GM19467 (cell line): Measurements from ENCODE around the gene ENSA.
"Not testable (repeated sequence)": the region's sequence is repeated elsewhere in the genome, so short reads cannot be mapped to it uniquely, and the experiment has no call there.

Experiments used
- ATAC-seq: cut with Tn5 transposase; IDR thresholded peaks from one replicate; pipeline ENCODE4 v1.9.1; 2021; ENCODE audit warnings: mild to moderate bottlenecking, moderate library complexity; ENCODE audit not compliant: unreplicated experiment

ENSA gene

DNA sequence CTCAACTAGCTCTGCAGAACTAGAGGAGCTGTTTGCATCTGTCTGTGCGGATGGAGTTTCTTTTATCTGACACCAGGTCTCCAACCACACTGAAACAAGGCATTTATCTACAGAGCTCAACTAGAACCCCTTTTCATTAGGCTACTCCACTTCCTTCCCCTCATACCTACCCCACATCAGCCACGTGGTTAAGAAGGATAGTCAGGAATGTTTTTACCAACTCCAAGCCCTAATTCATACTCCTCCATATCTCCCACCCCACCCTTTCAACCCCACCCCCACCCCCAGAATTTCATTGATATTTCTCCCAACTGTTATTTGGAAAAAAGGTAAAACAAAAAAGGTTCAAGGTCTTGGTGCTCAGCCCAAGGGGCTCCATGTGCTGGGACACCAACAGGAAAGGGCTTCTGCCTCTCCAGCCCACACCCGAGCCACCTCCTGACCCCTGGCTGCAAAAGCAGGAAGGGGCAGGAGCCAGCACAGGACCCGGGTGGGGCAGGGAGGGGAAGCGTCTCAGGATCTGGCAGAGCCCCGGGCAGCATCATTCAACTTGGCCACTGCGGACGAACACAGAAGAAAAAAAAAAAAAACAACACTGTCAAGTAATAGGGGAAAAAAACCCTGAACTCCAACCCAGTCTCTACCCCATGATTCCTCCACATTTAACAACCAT, 7.0 kb downstream of the ENSA start:
- no peak for ATAC-seq

- no peak for ATAC-seq
These were observed 7.7 kb downstream of the ENSA start for GRCh38 chr1:150621497-150622302.

DNA sequence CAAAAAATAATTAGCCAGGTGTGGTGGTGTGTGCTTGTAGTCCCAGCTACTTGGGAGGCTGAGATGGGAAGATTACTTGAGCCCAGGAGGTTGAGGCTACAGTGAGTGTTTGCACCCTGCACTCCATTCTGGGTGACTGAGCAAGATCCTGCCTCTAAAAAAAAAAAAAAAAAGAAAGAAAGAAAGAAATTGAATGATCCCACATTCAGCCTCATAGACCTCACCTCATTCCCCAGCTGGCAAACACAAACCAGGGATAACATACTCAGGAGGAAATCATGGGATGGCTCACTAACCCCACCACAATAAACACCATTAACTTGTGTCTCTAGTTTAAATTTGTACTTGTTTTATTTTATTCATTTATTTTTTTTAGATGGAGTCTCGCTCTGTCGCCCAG, 8.5 kb downstream of the ENSA start:
- no peak for ATAC-seq

GRCh38 chr1:150619576-150620509, 9.6 kb downstream of the ENSA start:
- ATAC-seq: no peak

DNA sequence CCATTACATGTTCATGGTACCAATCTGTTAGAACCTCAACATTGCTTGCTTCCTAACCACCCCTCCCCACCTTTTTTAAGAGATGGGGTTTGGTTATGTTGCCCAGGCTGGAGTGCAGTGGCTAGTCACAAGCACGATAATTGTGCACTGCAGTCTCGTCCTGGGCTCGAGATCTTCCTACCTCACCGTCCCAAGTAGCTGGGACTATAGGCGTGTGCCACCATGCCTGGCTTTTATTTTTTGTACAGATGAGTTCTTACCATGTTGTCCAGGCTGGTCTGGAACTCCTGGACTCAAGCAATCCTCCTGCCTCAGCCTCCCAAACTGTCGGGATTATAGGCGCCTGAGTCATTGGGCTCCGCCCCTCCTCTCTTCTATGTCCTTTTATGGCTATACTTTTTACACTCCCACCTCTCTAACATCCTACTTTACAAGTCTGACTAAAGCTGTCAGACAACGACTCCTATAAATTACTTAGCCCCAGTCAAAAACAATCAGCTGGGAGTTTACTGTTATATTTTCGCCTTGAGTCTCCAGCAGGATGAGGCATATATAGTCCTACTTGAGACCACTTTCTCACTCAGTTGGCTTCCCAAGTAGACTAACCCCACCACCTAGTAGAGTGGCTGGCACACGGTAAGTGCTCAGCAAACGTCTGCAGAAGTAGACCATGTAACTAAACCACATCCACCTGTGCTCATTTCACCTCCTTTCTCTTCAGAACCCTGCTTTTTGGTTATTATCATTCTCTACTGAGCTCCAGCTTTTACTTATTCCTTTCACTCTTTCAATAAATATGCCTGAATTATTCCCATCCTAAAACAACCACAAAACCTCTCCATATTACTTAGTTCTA, 13.8 kb downstream of the ENSA start:
- ATAC-seq: no peak

- ATAC-seq: no peak
These were observed 16.1 kb downstream of the ENSA start for GRCh38 chr1:150613061-150613920.

DNA sequence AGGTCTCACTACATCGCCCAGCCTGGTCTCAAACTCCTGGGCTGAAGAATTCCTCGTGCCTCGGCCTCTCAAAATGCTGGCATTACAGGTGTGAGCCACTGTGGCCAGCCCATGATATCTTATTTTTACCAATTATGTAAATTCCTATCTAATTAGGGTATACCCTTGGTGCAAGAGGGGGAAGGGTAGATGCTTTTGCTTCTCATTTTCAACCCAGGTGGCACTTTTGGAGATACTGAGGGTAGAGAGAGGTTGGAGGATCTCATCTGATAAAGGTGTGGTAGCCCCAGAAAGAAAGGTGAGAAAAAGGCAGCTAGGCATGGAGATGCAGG, 17.4 kb downstream of the ENSA start:
- ATAC-seq: no peak

DNA sequence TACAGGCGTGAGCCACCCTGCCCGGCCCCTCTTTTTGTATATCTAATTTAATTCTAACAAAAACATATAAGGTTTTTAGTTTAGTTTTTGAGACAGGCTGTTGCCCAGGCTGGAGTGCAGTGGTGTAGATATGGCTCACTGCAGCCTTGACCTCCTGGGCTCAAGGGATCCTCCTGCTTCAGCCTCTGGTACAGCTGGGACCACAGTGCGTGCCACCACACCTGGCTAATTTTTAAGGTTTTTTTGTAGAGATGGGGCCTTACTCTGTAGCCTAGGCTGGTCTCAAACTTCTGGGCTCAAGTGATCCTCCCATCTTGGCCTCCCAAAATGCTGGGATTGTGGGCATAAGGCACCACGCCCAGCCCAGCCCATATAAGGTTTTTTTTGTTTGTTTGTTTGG, 18.8 kb downstream of the ENSA start:
- ATAC-seq: no peak

DNA sequence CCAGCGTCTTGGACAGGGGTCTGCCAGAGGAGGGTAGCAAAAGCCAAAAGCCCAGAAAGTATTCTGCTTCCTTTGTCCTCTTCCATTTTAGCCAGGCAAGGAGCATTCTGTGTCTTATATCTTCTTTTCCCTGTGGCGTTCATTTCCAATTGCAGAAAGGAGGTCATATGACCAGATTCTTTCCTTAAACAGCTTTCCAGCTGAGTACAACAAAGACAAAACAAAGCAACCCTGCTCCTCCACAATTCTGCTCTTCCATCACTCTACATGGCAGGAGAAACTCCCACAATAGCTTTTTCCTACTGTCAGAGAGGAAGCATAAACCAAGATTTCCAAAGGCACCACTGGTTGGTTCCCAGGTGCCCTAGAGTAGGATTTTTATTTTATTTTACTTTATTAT, 19.7 kb downstream of the ENSA start:
- ATAC-seq: no peak

DNA sequence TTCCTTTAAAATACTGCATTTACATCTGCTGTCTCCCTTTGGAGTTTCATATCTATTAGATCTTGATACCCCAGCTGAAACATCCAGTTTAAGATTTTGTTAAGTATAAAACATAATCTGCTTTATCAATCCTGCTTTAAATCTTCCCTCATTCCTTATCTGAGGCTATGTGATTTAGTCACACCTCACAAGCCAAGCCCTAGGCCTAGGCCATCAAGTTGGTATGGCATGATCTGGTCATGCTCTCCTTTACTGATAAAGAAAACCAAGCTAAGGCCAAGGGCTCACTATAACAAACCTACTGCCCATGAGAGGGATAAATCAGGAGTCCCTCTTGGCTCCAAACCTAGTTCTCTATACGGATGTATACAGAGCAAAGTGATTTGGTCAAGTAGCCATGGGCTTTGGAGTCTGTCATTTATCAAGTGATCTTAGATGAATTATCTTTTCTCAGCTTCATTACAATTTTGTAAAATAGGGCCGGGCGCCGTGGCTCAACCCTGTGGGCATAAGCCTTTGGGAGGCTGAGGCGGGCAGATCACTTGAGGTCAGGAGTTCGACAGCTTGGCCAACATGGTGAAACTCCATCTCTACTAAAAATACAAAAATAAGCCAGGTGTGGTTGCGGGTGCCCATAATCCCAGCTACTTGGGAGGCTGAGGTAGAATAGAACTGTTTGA, 22.8 kb downstream of the ENSA start:
- ATAC-seq: no peak

DNA sequence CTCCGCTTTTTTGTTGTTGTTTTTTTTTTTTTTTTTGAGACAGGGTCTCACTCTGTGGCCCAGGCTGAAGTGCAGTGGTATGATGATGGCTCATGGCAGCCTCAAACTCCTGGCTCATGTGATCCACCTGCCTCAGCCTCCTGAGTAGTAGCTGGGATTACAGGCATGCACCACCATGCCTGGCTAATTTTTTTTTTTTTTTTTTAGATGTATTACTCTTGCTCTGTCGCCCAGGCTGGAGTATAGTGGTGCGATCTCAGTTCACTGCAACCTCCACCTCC, 24.0 kb downstream of the ENSA start:
- not testable (repeated sequence) for ATAC-seq

DNA sequence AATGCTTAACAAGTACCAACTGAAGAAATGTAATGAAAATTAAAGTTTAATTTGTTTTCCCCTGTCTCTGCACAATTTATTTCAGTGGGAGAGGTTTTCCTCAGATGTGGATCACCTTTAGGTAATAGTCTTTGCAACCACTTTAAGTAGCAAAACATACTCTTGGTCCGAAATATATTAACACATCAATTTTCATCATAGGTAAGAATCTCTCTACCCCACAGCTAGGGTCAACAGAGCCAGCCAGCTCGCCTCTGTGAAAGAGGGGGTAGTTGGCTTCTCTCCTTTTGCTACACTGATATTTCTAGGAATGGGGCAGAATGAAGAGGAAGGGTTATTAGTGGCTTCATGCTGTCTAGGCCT, 25.2 kb downstream of the ENSA start:
- no peak for ATAC-seq

DNA sequence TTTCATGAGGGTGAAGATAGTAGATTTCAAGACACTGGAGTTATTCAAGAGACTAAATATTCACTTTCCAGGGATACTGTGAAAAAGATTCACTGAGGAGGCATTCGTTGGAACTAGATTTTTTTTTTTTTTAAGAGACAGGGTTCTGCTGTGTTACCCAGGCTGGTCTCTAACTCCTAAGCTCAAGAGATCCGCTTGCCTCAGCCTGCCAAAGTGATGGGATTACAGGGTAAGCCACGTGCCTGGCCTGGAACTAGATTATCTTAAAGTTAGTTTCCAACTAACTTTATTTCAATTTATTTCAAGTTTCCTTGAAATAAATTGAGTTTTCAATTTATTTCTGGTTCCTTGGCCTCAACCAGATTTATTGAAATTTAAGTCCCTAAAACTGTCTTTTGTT, 25.7 kb downstream of the ENSA start:
- ATAC-seq: no peak

DNA sequence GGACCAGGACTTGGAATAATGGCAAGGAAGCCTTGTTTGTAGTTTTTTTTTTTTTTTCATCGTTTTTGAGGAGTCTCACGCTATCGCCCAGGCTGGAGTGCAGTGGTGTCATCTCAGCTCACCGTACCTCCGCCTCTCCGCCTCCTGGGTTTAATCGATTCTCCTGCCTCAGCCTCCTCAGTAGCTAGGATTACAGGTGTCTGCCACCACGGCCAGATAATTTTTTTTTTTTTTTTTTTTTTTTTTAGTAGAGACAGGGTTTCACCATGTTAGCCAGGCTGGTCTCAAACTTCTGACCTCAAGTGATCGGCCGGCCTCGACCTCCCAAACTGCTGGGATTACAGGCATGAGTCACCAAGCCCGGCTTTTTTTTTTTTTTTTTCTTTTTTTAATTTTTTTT, 27.0 kb downstream of the ENSA start:
- not testable (repeated sequence) for ATAC-seq

GRCh38 chr1:150601540-150601939, 27.9 kb downstream of the ENSA start:
- no peak for ATAC-seq

DNA sequence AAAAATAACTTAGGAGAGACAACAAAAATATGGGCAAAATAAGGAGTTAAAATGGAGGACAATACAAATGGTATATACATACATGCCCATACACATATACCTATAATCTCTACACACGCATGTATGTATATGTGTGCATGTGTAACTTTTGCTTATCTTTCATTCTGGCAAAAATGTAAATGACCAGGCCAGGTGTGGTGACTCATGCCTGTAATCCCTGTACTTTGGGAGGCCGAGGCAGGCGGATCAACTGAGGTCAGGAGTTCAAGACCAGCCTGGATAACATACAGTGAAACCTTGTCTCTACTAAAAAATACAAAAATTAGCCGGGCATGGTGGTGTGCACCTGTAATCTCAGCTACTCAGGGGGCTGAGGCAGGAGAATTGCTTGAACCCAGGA, 31.1 kb downstream of the ENSA start:
- not testable (repeated sequence) for ATAC-seq

DNA sequence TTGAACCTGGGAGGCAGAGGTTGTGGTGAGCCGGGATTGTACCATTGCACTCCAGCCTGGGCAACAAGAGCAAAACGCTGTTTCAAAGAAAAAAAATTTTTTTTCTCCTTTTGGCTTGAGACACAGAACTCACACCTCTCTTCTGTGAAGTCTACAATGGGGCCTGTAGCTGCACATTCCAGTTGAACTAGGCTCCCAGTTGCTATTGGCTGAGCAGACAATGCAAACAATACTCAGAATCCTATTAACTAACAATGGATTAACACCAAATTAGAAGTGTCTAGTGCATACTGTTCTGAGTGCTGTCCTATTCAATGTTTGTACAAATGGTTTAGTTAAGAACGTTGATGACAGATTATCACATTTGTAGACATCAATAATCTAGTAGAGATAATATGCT, 32.4 kb downstream of the ENSA start:
- ATAC-seq: no peak

GRCh38 chr1:150596095-150596892, 33.1 kb downstream of the ENSA start:
- no peak for ATAC-seq

DNA sequence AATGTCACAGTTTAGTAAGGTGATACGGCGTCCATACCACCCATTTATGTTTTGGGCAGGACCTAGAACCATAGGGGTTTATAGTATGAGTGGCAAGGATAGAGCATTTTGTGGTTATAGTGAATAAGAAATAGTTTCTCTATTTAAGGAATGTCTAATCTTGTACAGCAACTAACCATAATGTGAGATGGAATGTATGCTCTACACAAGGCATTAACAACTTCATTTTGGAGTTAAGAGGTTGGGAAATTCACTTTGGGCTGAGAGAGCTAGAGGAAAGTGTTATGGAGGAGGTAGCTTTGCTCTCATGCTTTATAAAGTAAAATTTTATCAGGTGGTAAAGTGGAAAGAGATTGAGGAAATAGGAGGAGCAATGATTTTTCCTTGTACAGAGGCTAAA, 47.0 kb downstream of the ENSA start:
- no peak for ATAC-seq
